ENCODE results near the gene UGT1A8.

The UGT1A8 gene

DNA sequence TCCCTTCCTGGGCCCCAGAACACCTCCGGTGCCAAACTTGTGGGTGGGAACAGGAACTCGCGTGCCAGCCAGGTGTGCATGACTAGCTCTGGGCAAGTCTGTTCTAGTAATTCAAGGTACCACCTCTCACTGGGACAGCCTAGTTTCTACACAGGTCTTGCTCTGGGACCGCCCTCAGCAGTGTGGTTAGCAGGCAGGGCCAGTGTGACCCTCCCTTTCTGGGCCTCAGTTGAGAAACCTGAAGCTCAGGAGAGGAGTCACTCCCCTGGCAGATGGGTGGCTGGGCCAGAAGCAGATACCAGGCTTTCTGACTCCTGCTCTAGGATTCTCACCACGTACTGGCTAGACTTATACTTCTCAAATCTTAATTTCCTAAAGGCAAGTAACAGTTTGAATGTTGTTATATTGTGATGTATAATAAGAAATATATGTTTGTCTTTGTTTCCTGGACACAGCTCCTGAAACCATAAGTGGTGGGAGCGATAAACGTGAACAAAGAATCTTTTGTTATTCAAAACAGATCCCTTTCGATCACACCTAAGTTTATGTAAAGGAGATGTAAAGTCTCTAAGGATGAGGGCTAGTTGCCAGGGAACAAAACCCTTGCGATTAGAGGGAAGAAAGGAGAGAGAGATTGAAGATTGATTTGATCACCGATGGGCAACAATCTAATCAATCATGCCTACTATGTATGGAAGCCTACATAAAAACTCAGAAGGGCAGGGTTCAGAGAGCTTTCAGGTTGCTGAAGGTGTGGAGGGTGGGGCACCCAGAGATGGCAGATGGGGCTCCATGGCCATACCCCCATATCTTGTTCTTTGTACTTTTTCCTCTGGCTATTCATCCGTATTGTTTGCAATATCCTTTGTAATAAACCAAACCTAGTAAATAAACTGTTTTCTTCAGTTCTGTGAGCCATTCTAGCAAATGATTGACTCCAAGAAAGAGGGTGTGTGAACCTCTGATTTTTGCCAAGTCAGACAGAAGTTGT lies 74.3 kb downstream of the UGT1A8 start:
- TF ChIP-seq GATA3 (IDR thresholded peaks at IDR 0.05; ENCODE audit: low read depth, low read length), result no peak
- TF ChIP-seq GATA2 (IDR thresholded peaks at IDR 0.05; ENCODE audit: low read depth, low read length), result no peak

DNA sequence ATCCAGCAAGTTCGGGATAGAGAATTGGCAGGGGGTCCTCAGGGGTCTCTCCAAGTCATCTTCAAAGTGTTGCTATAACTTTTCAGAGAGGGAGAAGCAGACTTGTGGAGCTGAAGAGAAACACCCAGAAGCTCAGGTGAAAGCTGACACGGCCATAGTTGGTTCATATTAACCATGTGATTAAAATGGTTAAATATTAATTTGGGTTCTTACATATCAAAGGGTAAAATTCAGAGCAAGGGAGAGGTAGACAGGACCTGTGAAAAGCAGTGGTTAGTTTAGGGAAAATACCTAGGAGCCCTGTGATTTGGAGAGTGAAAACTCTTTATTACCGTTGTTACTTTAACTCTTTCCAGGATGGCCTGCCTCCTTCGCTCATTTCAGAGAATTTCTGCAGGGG lies 75.2 kb downstream of the UGT1A8 start, which contains the start of gene UGT1A6:
UGT1A6 (plus strand) TSS at position 243 of the 400 bp plus-strand sequence; CDS start at position 358, 115 bp downstream.
- TF ChIP-seq GATA2 (IDR thresholded peaks at IDR 0.05; ENCODE audit: low read depth, low read length) (no peak), GATA3 (IDR thresholded peaks at IDR 0.05; ENCODE audit: low read depth, low read length) (no peak)

DNA sequence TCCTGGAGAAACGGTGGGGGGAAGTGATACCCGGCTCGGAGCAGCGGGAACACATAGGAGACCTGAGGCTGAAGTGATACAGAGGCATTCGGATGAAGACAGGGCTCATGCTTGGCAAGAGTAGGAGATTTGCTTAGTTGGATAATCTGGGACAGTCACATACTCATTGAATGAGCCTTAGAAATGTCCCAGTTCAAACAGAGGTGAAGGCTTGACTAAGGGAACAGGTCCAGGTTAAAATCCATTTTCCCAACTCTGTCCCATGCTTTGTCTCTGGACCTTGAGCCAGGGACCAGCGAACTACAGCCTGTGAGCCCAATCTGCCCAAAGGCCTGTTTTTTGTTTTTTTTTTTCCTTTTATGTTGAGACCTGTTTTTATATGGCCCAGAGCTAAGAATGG lies 76.5 kb downstream of the UGT1A8 start:
- no peak for TF ChIP-seq GATA2 (IDR thresholded peaks at IDR 0.05; ENCODE audit: low read depth, low read length)
- no peak for TF ChIP-seq GATA3 (IDR thresholded peaks at IDR 0.05; ENCODE audit: low read depth, low read length)

DNA sequence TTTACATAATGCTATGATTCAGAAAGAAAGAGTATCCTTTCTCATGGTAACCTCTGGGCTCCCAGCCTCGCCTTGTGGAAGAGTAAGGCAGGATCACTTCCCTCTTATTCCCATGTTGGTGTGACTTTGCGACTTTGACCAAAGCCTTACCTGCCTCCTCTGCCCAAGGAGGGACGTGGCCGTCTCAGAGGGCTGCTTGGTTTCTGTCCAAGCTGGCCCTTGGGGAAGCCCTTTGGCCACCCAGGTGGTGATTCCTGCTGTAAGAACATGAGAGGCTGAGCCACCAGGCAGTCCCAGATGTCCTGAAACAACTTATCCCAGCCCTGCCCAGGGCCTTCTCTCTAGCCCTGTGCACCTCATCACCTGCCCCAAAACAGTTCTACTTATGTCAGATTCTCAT lies 81.3 kb downstream of the UGT1A8 start:
- TF ChIP-seq GATA3 (IDR thresholded peaks at IDR 0.05; ENCODE audit: low read depth, low read length) (no peak), GATA2 (IDR thresholded peaks at IDR 0.05; ENCODE audit: low read depth, low read length) (no peak)

DNA sequence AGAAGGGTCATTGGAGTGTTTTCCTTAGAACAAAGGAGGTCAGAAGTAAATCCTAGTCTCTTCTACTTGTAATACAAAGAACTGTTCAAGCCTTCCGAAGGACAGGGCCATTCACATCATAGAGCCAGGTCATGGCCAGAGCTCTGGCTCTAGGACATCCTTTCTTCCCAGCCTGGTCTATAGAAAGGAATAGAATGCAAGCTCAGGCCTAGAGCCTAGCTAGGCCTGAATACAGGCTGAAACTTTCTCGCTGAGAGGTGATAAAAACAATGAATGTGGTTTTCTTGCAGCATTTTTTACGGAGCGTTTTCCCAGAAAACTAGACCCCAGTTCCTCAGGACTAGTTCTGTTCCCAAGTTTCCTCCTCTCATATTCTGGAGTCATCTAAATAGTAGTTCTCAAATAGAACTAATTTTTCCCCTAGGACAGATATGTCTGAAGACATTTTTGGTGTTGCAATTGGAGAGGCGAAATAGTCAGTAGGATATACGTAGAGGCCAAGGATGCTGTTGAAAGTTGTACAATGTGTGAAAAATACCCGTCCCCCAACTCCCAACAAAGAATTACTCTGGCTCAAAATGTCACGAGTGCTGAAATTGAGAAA lies 82.1 kb downstream of the UGT1A8 start:
- TF ChIP-seq GATA2 (IDR thresholded peaks at IDR 0.05; ENCODE audit: low read depth, low read length) (no peak), GATA3 (IDR thresholded peaks at IDR 0.05; ENCODE audit: low read depth, low read length) (no peak)

DNA sequence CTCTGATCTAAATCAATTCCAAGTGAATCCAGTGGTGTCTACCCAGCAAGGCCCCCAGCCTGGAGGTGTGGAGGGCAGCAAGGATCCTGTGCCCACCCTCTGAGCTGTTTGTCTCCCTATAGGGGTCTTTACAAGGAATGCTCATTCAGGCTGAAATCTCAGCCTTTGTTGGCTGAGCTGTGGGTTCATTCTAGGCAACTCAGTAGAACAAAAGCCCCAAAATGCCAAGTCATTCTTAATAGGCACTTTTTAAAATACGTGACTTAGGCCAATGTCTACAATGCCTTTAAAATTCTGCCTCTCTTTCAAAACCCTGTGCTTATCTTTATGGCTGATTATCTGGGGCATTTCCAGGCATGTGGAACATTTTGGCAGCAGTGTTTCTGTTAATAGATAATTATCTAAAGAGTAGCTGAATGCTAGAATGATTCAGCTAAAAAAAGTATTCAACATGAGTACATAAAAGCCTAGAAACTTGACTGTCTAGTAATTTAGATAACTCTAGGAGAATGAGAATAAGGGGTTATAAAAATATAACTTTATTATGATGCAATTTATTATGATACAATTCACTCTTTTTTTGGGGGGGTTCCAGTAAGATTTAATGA lies 82.7 kb downstream of the UGT1A8 start:
- TF ChIP-seq GATA3 (IDR thresholded peaks at IDR 0.05; ENCODE audit: low read depth, low read length) (peak; percentile 61), GATA2 (IDR thresholded peaks at IDR 0.05; ENCODE audit: low read depth, low read length) (peak; percentile 56)

DNA sequence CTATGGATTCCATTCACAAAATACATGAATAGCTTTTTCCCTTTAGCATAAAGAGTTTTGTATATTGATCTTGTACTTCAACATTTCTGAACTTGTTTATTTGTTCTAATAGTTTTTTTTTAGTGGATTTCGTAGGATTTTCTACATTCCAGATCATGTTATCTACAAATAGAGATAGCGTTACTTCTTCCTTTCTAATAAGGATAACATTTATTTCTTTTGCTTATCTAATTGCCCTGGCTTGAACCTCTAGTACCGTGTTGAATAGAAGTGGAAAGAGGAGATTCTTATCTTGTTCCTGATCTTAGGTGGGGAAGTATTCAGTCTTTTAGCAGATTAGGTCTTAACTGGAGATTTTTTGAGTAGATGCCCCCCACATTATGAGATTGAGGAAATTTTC lies 84.8 kb downstream of the UGT1A8 start:
- TF ChIP-seq GATA2 (IDR thresholded peaks at IDR 0.05; ENCODE audit: low read depth, low read length) (no peak), GATA3 (IDR thresholded peaks at IDR 0.05; ENCODE audit: low read depth, low read length) (peak; percentile 36; the same call in 1 of the 2 replicates)

DNA sequence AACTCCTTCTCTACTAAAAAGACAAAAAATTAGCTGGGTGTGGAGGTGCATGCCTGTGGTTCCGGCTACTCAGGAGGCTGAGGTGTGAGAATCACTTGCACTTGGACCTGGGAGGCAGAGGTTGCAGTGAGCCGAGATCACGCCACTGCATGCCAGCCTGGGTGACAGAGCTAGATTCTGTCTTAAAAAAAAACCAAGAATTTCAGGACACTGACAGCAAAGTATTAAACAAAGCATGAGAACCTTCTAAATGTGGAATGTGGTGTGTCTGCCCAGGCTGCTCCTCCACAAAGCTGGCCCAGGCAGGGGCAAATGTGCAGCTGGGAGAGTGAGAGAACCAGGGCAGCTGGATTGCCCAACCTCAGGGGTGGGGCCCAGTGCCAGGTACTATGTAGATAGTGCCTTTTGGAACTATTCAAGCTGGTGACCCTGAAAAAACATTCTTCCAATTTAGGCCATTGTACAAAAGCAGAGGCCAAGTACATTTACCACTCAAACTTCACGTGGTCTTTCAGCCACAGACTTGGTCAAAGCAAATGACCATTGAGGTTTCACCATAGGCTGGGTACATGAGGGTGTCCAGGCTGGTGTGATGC lies 88.6 kb downstream of the UGT1A8 start:
- no peak for TF ChIP-seq GATA3 (IDR thresholded peaks at IDR 0.05; ENCODE audit: low read depth, low read length)
- no peak for TF ChIP-seq GATA2 (IDR thresholded peaks at IDR 0.05; ENCODE audit: low read depth, low read length)

DNA sequence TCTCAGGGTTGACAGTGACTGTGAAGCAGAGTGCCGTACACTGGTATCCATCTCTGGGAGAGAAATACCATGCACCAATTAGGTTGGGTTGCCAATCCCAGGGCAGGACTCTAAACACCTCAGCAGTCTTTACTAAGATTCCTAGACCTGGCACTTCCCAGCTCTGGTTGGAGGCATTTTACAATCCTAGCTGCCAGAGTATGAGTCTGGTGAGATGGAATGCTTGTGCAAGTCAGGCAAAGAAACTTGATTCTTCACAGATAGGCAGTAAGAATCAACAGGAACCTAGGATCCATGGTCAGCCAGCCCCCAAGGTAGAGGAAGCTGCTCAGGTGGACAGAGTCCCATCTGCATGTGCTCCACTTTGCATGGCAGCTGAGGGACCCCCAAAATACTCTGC lies 89.3 kb downstream of the UGT1A8 start:
- TF ChIP-seq GATA2 (IDR thresholded peaks at IDR 0.05; ENCODE audit: low read depth, low read length), result no peak
- no peak for TF ChIP-seq GATA3 (IDR thresholded peaks at IDR 0.05; ENCODE audit: low read depth, low read length)

DNA sequence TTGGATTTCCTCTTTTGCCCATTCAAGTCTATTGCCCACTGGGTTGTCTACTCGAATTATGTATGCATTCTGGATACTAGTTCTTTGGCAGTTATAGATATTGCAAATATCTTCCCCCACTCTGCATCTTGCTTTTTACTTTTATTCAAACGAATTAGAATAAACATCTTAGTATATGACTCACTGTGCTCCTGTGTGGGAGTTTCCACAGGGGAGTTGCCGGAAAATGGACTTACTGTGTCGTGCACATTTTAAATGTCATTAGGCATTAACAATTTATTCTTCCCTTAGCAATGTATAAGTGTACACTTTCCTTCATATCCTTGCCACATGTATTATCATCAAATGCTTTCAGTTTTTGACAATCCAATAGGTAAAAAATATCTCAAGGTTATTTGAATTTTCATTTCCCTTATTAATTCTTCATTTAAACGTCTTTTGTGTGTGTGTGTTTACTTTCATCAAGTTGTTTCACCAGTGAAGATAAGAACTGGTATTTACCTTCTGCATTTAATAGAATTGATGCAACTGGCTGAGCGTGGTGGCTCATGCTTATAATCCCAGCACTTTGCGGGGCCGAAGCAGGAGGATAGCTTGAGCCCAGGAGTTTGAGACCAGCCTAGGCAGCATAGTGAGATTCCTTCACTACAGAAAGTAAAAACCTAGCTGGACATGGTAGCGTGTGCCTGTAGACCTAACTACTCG lies 90.7 kb downstream of the UGT1A8 start:
- no peak for TF ChIP-seq GATA3 (IDR thresholded peaks at IDR 0.05; ENCODE audit: low read depth, low read length)
- TF ChIP-seq GATA2 (IDR thresholded peaks at IDR 0.05; ENCODE audit: low read depth, low read length), result no peak

DNA sequence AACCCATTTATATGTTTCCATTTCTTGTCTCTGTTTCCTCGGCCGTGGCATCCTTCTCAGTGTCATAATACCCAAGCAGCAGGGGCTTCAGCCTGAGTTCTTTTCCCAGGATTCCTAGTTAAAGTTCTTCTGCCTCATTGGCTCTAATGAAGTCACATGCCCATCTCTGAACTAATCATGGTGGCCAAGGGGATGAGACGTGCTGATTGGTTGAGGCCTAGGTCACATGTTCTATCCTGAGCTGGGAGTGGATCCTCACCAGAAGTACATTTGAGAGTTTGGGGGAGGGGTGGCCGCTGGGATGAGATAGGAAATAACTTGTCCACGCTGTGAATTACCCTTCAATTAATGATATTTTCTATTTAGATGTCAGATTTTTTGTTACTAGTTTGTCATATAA lies 91.5 kb downstream of the UGT1A8 start:
- no peak for TF ChIP-seq GATA3 (IDR thresholded peaks at IDR 0.05; ENCODE audit: low read depth, low read length)
- no peak for TF ChIP-seq GATA2 (IDR thresholded peaks at IDR 0.05; ENCODE audit: low read depth, low read length)

DNA sequence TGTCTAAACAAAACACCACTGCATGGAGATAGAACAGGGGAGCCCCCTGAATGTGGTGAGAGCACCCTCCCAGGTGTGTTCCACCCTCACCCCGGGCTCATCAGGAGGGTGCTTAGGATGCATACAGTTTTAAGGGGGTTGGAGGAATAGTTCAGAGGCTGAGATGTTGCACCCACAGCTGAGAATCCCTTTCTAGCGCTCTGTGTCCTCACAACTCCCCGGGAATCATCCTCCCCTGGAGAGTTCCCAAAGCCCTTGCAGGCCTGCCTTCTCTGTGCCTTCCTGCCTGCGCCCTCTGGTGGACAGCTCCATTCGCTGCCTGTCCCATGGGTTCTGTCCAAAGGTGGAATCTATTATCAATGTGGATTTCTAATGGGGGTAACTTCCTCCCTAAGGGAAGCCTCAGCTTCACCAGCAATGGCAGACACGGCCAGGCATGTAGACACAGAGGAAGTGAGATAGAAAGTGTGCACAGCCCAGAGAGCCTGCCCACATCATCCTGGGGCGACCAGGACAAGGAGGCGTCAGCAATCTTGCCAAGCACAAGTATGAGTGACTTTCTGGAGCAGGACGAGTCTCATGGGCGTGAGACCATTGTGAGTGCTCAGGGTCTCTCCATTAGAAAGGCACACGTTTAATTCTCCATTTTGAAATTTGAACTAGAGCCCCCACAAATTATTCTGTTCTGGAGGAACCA lies 94.0 kb downstream of the UGT1A8 start:
- TF ChIP-seq GATA3 (IDR thresholded peaks at IDR 0.05; ENCODE audit: low read depth, low read length), result no peak
- no peak for TF ChIP-seq GATA2 (IDR thresholded peaks at IDR 0.05; ENCODE audit: low read depth, low read length)

Data from SH-SY5Y (cell line).